K562 treated with DMSO at 1 percent for 4 hours (cell line): ENCODE measurements around the gene TULP4. TPM values are rescaled to one million over a fixed set of nuclear protein-coding genes. Genes with fewer than 3 reads are reported as not detected.

Experiments used
- total RNA-seq: library from RNA; unstranded; fragments of 300-600 nt; gene quantifications from 2 replicates; pipeline ENCODE4 v1.2.3, GENCODE V29; 2022; ENCODE audit not compliant: insufficient read depth

The TULP4 gene
- 5.4 TPM in 2 replicates for total RNA-seq

GRCh38 chr6:158312165-158312564 is at the start of gene TULP4:
TSS of gene TULP4 (plus strand) at chr6:158312465. CDS start at chr6:158314017, 1,552 bp downstream.

GRCh38 chr6:158559895-158560835 is 247.9 kb downstream of the TULP4 start, which contains the start of gene TMEM181:
TSS of gene TMEM181 (plus strand) at chr6:158560091. CDS start at chr6:158560225, 134 bp downstream.

Other genes starting within 250 kb of the TULP4 start
- 3.8 and 4.9 TPM in 2 replicates for gene SERAC1, start 144.2 kb upstream of the TULP4 start, total RNA-seq
- gene GTF2H5, start 144.1 kb upstream of the TULP4 start, total RNA-seq = 1.7 and 3.1 TPM in 2 replicates
- gene TMEM181, start 247.6 kb downstream of the TULP4 start, total RNA-seq = 5.8 and 9.3 TPM in 2 replicates